ENCODE measurements around the gene ANKRD44.
A peak's percentile ranks its signal among the peaks of the same experiment; 100 is the strongest.

Gene ANKRD44

GRCh38 chr2:196967775-196968174, 342.8 kb downstream of the ANKRD44 start:
- TF ChIP-seq TAF1 (IDR thresholded peaks at IDR 0.05; ENCODE audit: borderline replicate concordance, insufficient read depth, low read length) (no peak), SIN3A (IDR thresholded peaks at IDR 0.05; ENCODE audit: borderline replicate concordance, insufficient read depth, low read length) (no peak), POLR2AphosphoS5 (IDR thresholded peaks at IDR 0.05; ENCODE audit: low read depth, low read length) (no peak), FOXP2 (optimal IDR thresholded peaks at IDR 0.05; ENCODE audit: borderline replicate concordance, extremely low read depth, extremely low read length, insufficient read depth) (no peak), REST (IDR thresholded peaks at IDR 0.05; ENCODE audit: insufficient read depth in 1 of 2, low read depth in 2 of 2, low read length in 2 of 2) (no peak)

- TF ChIP-seq REST (IDR thresholded peaks at IDR 0.05; ENCODE audit: insufficient read depth in 1 of 2, low read depth in 2 of 2, low read length in 2 of 2), result peak in 1 of 2 experiments; percentile 58; a peak in 2 of 4 replicates
- peak; percentile 46; the same call in 1 of the 2 replicates for TF ChIP-seq SIN3A (IDR thresholded peaks at IDR 0.05; ENCODE audit: borderline replicate concordance, insufficient read depth, low read length)
- TF ChIP-seq POLR2AphosphoS5 (IDR thresholded peaks at IDR 0.05; ENCODE audit: low read depth, low read length), result no peak
These were observed 343.5 kb downstream of the ANKRD44 start for GRCh38 chr2:196967116-196967515.

- TF ChIP-seq FOXP2 (optimal IDR thresholded peaks at IDR 0.05; ENCODE audit: borderline replicate concordance, extremely low read depth, extremely low read length, insufficient read depth), result no peak
- TF ChIP-seq SIN3A (IDR thresholded peaks at IDR 0.05; ENCODE audit: borderline replicate concordance, insufficient read depth, low read length), result no peak
- TF ChIP-seq REST (IDR thresholded peaks at IDR 0.05; ENCODE audit: insufficient read depth in 1 of 2, low read depth in 2 of 2, low read length in 2 of 2), result no peak
- no peak for TF ChIP-seq TAF1 (IDR thresholded peaks at IDR 0.05; ENCODE audit: borderline replicate concordance, insufficient read depth, low read length)
- no peak for TF ChIP-seq POLR2AphosphoS5 (IDR thresholded peaks at IDR 0.05; ENCODE audit: low read depth, low read length)
These were observed 344.5 kb downstream of the ANKRD44 start for GRCh38 chr2:196966061-196966460.

GRCh38 chr2:196965651-196966050, 344.9 kb downstream of the ANKRD44 start:
- TF ChIP-seq SIN3A (IDR thresholded peaks at IDR 0.05; ENCODE audit: borderline replicate concordance, insufficient read depth, low read length) (no peak), TAF1 (IDR thresholded peaks at IDR 0.05; ENCODE audit: borderline replicate concordance, insufficient read depth, low read length) (no peak), FOXP2 (optimal IDR thresholded peaks at IDR 0.05; ENCODE audit: borderline replicate concordance, extremely low read depth, extremely low read length, insufficient read depth) (no peak), REST (IDR thresholded peaks at IDR 0.05; ENCODE audit: insufficient read depth in 1 of 2, low read depth in 2 of 2, low read length in 2 of 2) (no peak), POLR2AphosphoS5 (IDR thresholded peaks at IDR 0.05; ENCODE audit: low read depth, low read length) (no peak)

GRCh38 chr2:196963961-196964360, 346.6 kb downstream of the ANKRD44 start:
- no peak for TF ChIP-seq SIN3A (IDR thresholded peaks at IDR 0.05; ENCODE audit: borderline replicate concordance, insufficient read depth, low read length)

Measured in PFSK-1 (cell line).